SK-N-DZ (cell line): ENCODE results near the gene ST7.

Source experiments
- DNase-seq: peaks from one replicate; pipeline ENCODE4 v3.0.0-alpha.2; 2015; ENCODE audit warnings: low spot score

ST7 gene

GRCh38 chr7:117008886-117009531 lies 55.7 kb downstream of the ST7 start:
- DNase-seq: no peak

GRCh38 chr7:117009705-117010361 lies 56.5 kb downstream of the ST7 start:
- DNase-seq: no peak

GRCh38 chr7:117010375-117011133 lies 57.3 kb downstream of the ST7 start:
- DNase-seq: no peak

GRCh38 chr7:117011419-117012260 lies 58.3 kb downstream of the ST7 start:
- DNase-seq: no peak

GRCh38 chr7:117012284-117012683 lies 59.0 kb downstream of the ST7 start:
- DNase-seq: no peak

DNA sequence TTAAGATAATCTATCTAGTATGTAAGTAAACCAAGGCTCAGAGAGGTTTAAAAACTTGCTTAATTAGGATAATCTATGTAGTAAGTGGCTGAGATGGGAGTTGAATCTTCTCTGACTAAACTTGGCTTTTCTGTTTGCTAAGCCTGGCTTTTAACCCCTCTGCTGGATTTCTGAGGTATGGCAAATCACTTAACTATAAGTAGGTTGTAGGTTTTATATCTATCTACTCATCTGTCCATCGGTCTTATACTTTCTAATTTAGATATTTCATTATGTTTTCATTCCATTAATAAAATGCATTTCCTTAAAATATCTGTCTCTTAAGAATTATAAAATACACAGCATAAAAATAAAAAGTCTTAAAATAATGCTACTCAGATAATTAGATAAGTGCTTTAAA lies 59.4 kb downstream of the ST7 start:
- peak; percentile 16 for DNase-seq

DNA sequence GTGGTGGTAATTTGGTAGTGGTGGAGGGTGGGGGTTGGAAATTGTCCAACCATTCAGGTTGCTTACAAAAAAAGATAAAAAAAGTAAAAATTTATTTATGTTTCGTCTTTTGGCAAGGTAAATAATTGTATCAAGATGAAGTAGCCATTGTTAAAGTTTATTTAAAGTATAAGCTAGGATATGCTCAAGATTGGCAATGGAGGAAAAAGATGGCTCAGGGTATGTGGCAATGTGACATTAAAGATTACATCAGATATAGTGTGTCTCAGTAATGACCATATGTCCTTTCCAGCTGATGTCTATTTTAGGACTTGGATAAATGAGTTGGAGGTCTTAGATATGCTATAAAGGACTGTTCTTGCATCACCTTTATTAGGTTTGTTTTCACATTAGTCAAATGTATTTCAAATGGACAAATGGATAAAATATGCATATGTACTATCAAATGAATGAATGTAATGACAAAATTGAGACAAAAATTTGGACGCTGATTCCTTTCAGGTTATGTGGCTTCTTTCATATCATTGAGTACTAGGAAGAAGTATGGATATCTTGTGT lies 60.9 kb downstream of the ST7 start:
- peak; percentile 19 for DNase-seq

- DNase-seq: peak; percentile 57
Observed at GRCh38 chr7:117014673-117015133, 61.4 kb downstream of the ST7 start.

- DNase-seq: no peak
Observed at GRCh38 chr7:117015258-117016184, 62.2 kb downstream of the ST7 start.

DNA sequence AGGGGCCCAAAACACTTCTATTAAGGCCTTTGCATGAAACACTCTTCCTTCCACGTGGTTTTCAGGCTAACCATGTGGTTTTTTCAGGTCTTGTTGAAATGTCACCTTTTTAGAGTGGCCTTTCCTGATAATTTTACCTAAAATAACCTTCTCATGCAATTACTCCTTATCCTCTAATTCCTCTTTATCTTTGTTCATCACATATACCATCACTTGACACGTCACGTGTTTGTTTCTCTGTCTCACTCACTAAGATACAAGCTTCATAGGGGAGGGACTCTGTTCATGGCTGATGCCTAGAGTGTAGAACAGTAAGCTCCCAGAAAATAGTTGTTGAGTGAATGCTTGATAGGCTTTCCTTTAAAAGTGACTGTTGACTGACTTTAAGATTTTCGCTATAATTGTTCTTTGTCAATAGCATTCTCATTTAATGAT lies 63.7 kb downstream of the ST7 start:
- DNase-seq: no peak

- DNase-seq: no peak
Observed at GRCh38 chr7:117017702-117018266, 64.5 kb downstream of the ST7 start.

GRCh38 chr7:117018713-117019112 lies 65.4 kb downstream of the ST7 start:
- DNase-seq: no peak

- no peak for DNase-seq
Observed at GRCh38 chr7:117019287-117019686, 66.0 kb downstream of the ST7 start.

DNA sequence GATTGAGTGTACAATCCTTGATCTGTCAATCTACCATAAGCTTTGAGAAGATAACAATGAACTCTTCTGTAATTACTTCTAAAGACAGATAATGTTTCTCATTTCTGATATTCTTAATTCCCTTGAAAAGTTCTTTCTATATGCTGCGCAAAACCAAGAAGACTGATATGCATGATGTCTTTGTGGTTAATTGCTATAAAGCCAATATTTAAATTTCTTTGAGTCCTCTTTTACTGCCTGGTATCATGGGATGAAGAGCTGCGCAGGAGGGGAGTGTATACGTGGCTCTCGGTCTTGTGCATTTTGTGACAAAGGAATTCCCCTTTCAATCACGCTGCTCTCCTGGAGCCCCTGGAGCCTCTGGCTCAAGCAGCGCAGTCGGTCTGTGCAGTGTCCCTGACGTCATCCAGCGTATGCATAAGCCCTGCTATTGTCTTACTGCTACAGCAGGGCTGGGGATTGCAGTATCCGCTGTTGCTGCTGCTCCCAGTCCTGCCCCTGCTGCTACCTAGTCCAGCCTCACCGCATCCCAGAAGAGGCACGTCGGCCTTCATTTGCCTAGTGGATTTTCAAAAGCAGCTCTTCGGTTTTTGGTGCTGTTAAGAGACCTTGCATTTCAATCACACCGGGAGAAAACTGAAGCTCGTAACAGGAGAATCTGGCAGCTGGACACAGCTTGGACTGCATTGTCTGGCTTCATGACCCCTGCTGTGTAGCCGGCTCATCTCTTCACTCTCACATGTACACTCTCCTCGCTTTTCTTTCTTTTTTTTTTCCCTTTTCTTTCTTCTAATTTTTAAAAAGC lies 66.7 kb downstream of the ST7 start:
- DNase-seq: peak; percentile 93

- DNase-seq: no peak
Observed at GRCh38 chr7:117020591-117020973, 67.3 kb downstream of the ST7 start.

DNA sequence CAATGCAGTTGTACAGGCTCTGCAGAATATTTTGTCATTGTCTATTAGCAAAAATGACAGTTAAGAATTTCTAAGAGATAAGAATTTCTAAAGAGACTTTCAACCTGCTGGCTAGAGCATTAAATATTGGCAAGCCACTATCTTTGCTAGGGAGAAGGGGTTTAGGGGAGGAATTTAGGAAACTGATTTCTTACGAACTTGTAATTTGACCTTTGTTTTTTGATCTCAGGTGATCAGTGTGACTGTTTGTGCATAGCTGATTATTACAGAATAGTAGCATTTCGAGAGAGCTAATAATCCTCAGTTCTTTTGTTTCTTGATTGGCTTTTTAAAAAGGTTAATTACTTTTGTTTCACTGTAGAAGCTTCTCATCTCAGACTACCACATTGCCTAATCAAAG lies 68.1 kb downstream of the ST7 start:
- DNase-seq: no peak

GRCh38 chr7:117021986-117022385 lies 68.7 kb downstream of the ST7 start:
- no peak for DNase-seq

DNA sequence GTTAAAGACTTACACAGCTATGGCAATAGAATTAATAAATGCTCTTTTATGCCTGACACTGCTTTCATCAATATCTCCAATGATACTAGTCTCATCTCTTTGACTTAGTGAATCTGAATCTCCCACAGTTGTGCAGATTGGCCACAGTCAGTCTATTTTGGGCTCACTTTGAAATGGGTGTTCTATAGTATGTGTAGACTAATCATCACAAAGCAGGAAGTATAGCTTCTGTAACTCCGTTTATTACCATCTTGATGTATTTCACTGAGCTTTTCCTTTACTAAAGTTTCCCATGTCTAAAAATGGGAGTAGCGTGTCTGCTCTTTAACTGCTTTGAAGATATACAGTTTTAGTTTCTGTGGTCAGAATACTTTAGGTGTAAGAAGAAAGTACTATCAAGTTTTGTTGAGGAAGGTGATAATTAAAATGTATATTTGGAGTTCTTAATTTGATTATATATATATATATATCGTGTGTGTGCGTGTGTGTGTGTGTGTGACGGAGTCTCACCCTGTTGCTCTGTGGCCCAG lies 70.1 kb downstream of the ST7 start:
- DNase-seq: no peak

DNA sequence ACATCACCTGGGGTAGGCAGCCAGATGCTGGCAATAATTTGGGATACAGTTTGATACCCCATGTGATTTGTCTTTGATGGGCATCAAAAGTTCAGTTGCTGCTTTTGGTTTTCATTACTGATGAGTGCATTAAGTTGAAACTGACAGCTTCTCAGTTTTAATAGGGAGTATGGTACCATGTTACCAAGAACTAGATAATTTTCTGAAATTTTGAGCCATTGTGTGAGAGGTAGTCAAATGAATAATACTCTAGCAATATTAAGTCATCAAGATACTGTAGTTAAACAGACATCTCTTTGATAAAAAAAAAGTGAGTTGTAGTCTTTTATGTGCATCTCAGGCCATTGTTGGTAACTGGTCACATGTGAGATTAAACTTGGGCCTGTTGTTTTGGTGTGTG lies 71.5 kb downstream of the ST7 start:
- DNase-seq: no peak
